OCI-LY7 (cell line): ENCODE data around the gene KIAA1217. TPM values are rescaled to one million over a fixed set of nuclear protein-coding genes. Genes with fewer than 3 reads are reported as not detected.

Experiments used
- BruUV-seq: library from RNA; stranded (reverse); fragments of 400-500 nt; replicated peaks from 2 replicates; lab custom pipeline; 2021; lab: Mats Ljungman, UMichigan
- CTCF ChIA-PET: fragments of 300-600 bp; sonication (Branson Sonifier 250); formaldehyde crosslinking; loops from one replicate; lab custom pipeline; 2022; ENCODE audit warnings: antibody characterized with exemption; ENCODE audit not compliant: unreplicated experiment; lab: Charles Lee
- POLR2A ChIA-PET: fragments of 300-600 bp; sonication (Branson Sonifier 250); formaldehyde crosslinking; loops from one replicate; lab custom pipeline; 2022; ENCODE audit warnings: antibody characterized with exemption; lab: Charles Lee
- DNase-seq: peaks from one replicate; pipeline ENCODE4 v3.0.0-alpha.2; 2015; ENCODE audit warnings: low spot score
- H2AFZ ChIP-seq: fragments of 200-600 bp; sonication (generic), shearing (Covaris generic); 2 replicates; pipeline ENCODE4 v1.6.1; 2014; ENCODE audit warnings: mild to moderate bottlenecking, antibody characterized with exemption, low read length, moderate library complexity
- H3K27ac ChIP-seq: fragments of 200-600 bp; sonication (generic); 2 replicates; pipeline ENCODE4 v1.5.1; 2014; ENCODE audit warnings: mixed run types, low read depth, mild to moderate bottlenecking, moderate library complexity, low read length, inconsistent platforms; ENCODE audit not compliant: poor library complexity, severe bottlenecking
- H3K36me3 ChIP-seq: fragments of 200-600 bp; sonication (generic); 2 replicates; pipeline ENCODE4 v1.6.1; 2014; ENCODE audit warnings: mild to moderate bottlenecking, antibody characterized with exemption, low read length, moderate library complexity, mixed read lengths; ENCODE audit not compliant: insufficient read depth
- H3K4me1 ChIP-seq: fragments of 200-600 bp; sonication (generic); 2 replicates; pipeline ENCODE4 v1.5.1; 2014; ENCODE audit warnings: mild to moderate bottlenecking, low read length; ENCODE audit not compliant: insufficient read depth, poor library complexity, severe bottlenecking
- H3K4me2 ChIP-seq: fragments of 200-600 bp; sonication (generic); 2 replicates; pipeline ENCODE4 v1.6.1; 2014; ENCODE audit warnings: mild to moderate bottlenecking, low read length
- H3K4me3 ChIP-seq: fragments of 200-600 bp; sonication (generic); 2 replicates; pipeline ENCODE4 v1.5.1; 2014; ENCODE audit warnings: mild to moderate bottlenecking, low read depth, low read length; ENCODE audit not compliant: poor library complexity, severe bottlenecking
- H3K79me2 ChIP-seq: fragments of 200-600 bp; sonication (generic); 2 replicates; pipeline ENCODE4 v1.6.1; 2016; ENCODE audit warnings: low read depth, mild to moderate bottlenecking, low read length, moderate library complexity, mixed read lengths; ENCODE audit not compliant: insufficient read depth
- H3K9me2 ChIP-seq: fragments of 200-600 bp; sonication (generic); 2 replicates; pipeline ENCODE4 v1.6.1; 2016; ENCODE audit warnings: mild to moderate bottlenecking, low read length, mixed read lengths; ENCODE audit not compliant: insufficient read depth
- H3K9me3 ChIP-seq: fragments of 200-600 bp; sonication (generic); 2 replicates; pipeline ENCODE4 v1.6.1; 2014; ENCODE audit warnings: mild to moderate bottlenecking, mixed run types, low read length, mixed read lengths
- H4K20me1 ChIP-seq: fragments of 200-600 bp; sonication (generic); 2 replicates; pipeline ENCODE4 v1.6.1; 2014; ENCODE audit warnings: mild to moderate bottlenecking, antibody characterized with exemption, low read length, moderate library complexity, mixed read lengths; ENCODE audit not compliant: insufficient read depth
- EZH2phosphoT487 ChIP-seq: fragments of 200-600 bp; sonication (generic); IDR thresholded peaks from 2 replicates; pipeline ENCODE4 v1.6.1; 2018; ENCODE audit warnings: low read depth, borderline replicate concordance, mild to moderate bottlenecking, mixed run types, antibody characterized with exemption, low read length, moderate library complexity, mixed read lengths
- intact Hi-C: fragments of 100-400 bp; cut with micrococcal nuclease; formaldehyde crosslinking; loops from one replicate; pipeline ENCODE4 v1.10.0; 2022; ENCODE audit not compliant: unreplicated experiment
- total RNA-seq, 2 experiments: library from RNA; depleted of rRNA in 1 of 2; stranded (reverse); fragments of >200 nt in 1 of 2; shearing (Covaris generic) in 1 of 2; gene quantifications; 2 replicates each; pipeline ENCODE4 v1.2.3, GENCODE V29; 2014 to 2022
- TF ChIP-seq, protein P1 (sequence below): fragments of 200-600 bp; sonication (generic); conservative IDR thresholded peaks from 2 replicates; pipeline ENCODE4 v1.5.1; 2014; ENCODE audit warnings: mild to moderate bottlenecking, antibody characterized with exemption, low read length, moderate library complexity, mixed read lengths

Gene KIAA1217
- total RNA-seq, 2 experiments from 2014 or later, result not detected

DNA sequence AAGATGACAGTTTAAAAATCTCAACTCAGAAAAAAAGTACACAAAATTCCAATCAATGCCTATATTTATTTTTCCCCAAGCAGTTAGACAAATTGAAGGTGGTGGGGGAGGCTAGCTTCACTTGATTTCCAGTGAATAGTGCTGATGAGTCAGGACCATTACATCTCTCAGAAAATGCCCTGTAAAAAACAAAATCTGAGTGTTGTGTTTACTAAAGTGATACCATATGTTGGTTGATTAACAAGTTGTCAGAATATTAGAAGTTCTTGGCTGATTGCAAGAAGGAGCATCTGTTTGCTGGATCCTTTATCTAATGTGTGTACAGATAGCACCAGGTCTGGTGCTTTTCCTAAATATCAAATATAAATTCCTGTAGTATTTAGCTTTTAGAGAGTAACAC lies 31.3 kb upstream of the KIAA1217 start:
- Histone ChIP-seq H3K4me2 (no peak overlapping the region), H4K20me1 (no peaks in the 10 kb centered on the region), H3K27ac (no peak overlapping the region), H3K4me3 (no peak overlapping the region), H3K9me2 (no peaks in the 10 kb centered on the region), H3K79me2 (no peaks in the 10 kb centered on the region), H2AFZ (no peak overlapping the region), H3K4me1 (no peaks in the 10 kb centered on the region), H3K9me3 (no peaks in the 10 kb centered on the region), H3K36me3 (no peaks in the 10 kb centered on the region)
- CTCF ChIA-PET, result no interaction called here
- intact Hi-C loops, result no loop called here
- no TSS peak for BruUV-seq
- POLR2A ChIA-PET, result no interaction called here
- no peak for DNase-seq
- no peak for TF ChIP-seq EZH2phosphoT487
- TF ChIP-seq, protein P1, sequence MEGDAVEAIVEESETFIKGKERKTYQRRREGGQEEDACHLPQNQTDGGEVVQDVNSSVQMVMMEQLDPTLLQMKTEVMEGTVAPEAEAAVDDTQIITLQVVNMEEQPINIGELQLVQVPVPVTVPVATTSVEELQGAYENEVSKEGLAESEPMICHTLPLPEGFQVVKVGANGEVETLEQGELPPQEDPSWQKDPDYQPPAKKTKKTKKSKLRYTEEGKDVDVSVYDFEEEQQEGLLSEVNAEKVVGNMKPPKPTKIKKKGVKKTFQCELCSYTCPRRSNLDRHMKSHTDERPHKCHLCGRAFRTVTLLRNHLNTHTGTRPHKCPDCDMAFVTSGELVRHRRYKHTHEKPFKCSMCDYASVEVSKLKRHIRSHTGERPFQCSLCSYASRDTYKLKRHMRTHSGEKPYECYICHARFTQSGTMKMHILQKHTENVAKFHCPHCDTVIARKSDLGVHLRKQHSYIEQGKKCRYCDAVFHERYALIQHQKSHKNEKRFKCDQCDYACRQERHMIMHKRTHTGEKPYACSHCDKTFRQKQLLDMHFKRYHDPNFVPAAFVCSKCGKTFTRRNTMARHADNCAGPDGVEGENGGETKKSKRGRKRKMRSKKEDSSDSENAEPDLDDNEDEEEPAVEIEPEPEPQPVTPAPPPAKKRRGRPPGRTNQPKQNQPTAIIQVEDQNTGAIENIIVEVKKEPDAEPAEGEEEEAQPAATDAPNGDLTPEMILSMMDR, result no peak

DNA sequence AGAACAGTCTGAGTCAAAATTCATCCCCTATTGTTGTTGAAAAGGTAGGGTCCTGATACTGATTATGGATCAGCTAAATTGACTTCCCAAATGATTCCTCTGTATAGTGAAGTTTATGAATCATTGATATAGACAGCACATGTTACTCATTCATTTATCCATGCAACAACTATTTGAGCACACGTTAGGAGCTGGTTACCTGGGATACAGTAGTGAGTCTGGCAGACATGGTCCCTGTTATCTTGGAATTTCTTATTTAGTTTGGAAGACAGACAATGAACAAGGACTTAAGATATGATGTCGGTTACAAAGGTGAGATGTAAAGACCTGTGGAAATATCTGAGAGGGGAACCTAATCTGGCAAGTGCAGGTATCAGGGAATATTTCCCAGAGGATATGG lies 28.0 kb upstream of the KIAA1217 start:
- no peaks in the 10 kb centered on the region for H3K9me3 ChIP-seq
- H4K20me1 ChIP-seq, result no peaks in the 10 kb centered on the region
- no peak overlapping the region for H3K4me2 ChIP-seq
- H3K4me3 ChIP-seq, result no peak overlapping the region
- no peaks in the 10 kb centered on the region for H3K9me2 ChIP-seq
- intact Hi-C loops, result no loop called here
- no peak for DNase-seq
- ChIA-PET CTCF (no interaction called here), POLR2A (no interaction called here)
- H2AFZ ChIP-seq, result no peak overlapping the region
- H3K36me3 ChIP-seq, result no peaks in the 10 kb centered on the region
- no peaks in the 10 kb centered on the region for H3K79me2 ChIP-seq
- no peak for TF ChIP-seq EZH2phosphoT487
- TF ChIP-seq, protein P1, result no peak
- BruUV-seq, result no TSS peak
- no peak overlapping the region for H3K27ac ChIP-seq
- no peaks in the 10 kb centered on the region for H3K4me1 ChIP-seq

DNA sequence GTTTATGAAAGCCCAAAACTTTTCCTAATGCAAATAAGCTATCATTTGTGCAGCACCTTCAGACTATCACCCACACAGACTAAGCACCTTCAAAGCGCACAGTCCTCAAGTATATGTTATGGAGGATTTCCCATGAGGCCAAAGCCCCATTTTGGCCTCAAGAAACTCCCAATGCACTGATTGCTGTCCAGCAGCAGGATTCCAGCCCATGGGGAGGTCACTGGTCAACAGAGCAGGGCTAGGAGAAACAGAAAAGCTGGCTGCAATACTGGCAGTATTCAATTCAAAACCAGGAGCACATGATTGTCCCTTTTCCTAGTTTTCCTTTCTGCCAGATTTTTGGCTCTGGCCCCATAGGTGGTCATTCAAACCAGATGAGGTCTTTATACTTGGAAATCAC lies 24.5 kb upstream of the KIAA1217 start:
- Histone ChIP-seq H3K4me1 (no peaks in the 10 kb centered on the region), H3K9me2 (no peaks in the 10 kb centered on the region), H3K4me2 (no peak overlapping the region), H3K4me3 (no peak overlapping the region), H3K27ac (no peak overlapping the region), H3K36me3 (no peaks in the 10 kb centered on the region), H4K20me1 (no peaks in the 10 kb centered on the region), H2AFZ (no peak overlapping the region), H3K9me3 (no peaks in the 10 kb centered on the region), H3K79me2 (no peaks in the 10 kb centered on the region)
- intact Hi-C loops, result no loop called here
- CTCF ChIA-PET, result no interaction called here
- DNase-seq, result no peak
- TF ChIP-seq EZH2phosphoT487, result no peak
- TF ChIP-seq, protein P1, result no peak
- no TSS peak for BruUV-seq
- POLR2A ChIA-PET, result no interaction called here
